ENCODE data around the gene ZDHHC21.
A peak's percentile ranks its signal among the peaks of the same experiment; 100 is the strongest.

Gene ZDHHC21

GRCh38 chr9:14563902-14564624 lies 129.2 kb downstream of the ZDHHC21 start:
- Histone ChIP-seq H3K9me3 (no peaks in the 10 kb centered on the region), H3K4me1 (no peaks in the 10 kb centered on the region), H3K36me3 (replicated peaks) (no peaks in the 10 kb centered on the region), H3K27me3 (ENCODE audit: low read depth) (no peaks in the 10 kb centered on the region), H3K4me3 (no peak overlapping the region)
- DNase-seq (ENCODE audit: low spot score in 2 of 2), result peak; percentile 31 to 49
- in situ Hi-C loops (cut with MboI; ENCODE audit: low sequenced_read_pairs), result no loop called here

- H3K4me1 ChIP-seq, result no peaks in the 10 kb centered on the region
- H3K36me3 ChIP-seq (replicated peaks), result no peaks in the 10 kb centered on the region
- no peak overlapping the region for H3K4me3 ChIP-seq
- no peak for DNase-seq (ENCODE audit: low spot score in 2 of 2)
- in situ Hi-C loops (cut with MboI; ENCODE audit: low sequenced_read_pairs), result no loop called here
- H3K9me3 ChIP-seq, result no peaks in the 10 kb centered on the region
- H3K27me3 ChIP-seq (ENCODE audit: low read depth), result no peaks in the 10 kb centered on the region
Measured at GRCh38 chr9:14561929-14562405, 131.3 kb downstream of the ZDHHC21 start.

Data from HAP-1 (cell line).